Measurements from ENCODE around the gene ARHGAP24.
A peak's percentile ranks its signal among the peaks of the same experiment; 100 is the strongest.

DNA sequence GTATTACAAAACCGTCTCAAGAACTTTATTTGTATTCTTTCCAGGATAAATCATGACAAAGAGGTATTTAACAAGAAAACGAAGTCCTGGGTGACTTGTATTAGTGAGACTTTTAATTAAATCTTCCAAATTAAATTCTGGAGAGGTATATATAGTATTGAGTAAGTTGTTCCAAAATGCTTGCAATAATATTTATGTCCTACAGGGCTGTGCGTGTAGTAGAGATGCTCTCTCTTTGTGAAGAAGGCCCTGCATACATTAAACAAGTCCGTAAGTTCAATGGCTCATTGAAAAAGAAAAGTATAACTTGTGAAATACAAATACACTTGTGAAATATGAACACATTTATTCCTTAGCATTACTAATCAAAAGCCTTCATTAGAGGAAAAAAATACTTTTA, 211.4 kb downstream of the ARHGAP24 start:
- TF ChIP-seq, protein P1, sequence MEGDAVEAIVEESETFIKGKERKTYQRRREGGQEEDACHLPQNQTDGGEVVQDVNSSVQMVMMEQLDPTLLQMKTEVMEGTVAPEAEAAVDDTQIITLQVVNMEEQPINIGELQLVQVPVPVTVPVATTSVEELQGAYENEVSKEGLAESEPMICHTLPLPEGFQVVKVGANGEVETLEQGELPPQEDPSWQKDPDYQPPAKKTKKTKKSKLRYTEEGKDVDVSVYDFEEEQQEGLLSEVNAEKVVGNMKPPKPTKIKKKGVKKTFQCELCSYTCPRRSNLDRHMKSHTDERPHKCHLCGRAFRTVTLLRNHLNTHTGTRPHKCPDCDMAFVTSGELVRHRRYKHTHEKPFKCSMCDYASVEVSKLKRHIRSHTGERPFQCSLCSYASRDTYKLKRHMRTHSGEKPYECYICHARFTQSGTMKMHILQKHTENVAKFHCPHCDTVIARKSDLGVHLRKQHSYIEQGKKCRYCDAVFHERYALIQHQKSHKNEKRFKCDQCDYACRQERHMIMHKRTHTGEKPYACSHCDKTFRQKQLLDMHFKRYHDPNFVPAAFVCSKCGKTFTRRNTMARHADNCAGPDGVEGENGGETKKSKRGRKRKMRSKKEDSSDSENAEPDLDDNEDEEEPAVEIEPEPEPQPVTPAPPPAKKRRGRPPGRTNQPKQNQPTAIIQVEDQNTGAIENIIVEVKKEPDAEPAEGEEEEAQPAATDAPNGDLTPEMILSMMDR (conservative IDR thresholded peaks at IDR 0.05): peak; percentile 9; the same call in 1 of the 2 replicates
- TF ChIP-seq ZFX (IDR thresholded peaks at IDR 0.05): no peak
